ENCODE data around the gene CCR7.
A peak's percentile ranks its signal among the peaks of the same experiment; 100 is the strongest.

Gene CCR7, protein sequence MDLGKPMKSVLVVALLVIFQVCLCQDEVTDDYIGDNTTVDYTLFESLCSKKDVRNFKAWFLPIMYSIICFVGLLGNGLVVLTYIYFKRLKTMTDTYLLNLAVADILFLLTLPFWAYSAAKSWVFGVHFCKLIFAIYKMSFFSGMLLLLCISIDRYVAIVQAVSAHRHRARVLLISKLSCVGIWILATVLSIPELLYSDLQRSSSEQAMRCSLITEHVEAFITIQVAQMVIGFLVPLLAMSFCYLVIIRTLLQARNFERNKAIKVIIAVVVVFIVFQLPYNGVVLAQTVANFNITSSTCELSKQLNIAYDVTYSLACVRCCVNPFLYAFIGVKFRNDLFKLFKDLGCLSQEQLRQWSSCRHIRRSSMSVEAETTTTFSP
- long read RNA-seq, result 0 reads

DNA sequence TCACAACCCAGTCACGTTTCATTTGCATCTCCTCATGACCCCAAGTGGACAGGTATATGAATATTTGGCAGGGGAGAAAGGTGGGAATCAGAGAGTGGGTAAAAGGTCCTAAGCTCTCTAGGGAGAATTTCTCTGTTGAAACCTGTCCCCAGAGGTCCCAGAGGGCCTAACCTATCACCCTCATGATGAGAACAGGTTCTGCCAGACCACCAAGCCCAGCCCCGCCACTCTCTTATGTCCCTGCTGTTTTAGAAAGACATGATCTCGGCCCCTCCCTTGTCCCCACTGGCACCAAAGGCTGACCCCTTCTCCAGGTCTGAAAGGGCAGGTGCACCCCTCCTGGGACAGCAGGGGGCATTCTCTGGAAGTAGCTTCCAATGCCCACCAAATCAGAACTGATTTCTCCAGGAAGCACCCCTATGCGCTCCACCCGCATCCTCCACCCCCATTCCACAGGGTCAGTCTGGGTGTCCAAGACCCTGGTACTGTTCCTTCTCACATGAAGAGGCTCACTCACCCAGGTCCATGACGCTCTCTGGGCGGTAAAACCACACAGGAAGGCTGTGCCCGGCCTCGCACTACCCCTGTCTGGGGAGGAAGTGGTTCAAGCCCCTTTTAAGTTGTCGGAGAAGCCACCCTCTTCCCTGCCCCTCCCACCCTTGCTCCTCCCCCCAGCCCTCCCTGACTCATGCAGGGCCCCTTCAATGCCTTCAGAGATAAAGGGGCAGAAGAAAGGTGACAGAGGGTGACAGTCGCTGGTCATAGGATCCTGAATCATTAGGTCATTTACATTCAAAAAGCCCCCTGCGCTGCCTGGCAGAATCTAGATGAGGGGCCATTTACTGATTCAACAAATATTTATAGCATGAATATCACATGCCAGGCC lies at the start of gene CCR7:
Gene CCR7 (minus strand): TSS at position 590 of the 886 bp plus-strand sequence. CDS start 63 bp downstream, at position 527.
- DNase-seq (ENCODE audit: low read depth in 1 of 2, low spot score in 1 of 2), result no peak
- peaks cover 11% of the 10 kb centered on the region for H3K27me3 ChIP-seq (ENCODE audit: insufficient read depth, poor library complexity, severe bottlenecking)

DNA sequence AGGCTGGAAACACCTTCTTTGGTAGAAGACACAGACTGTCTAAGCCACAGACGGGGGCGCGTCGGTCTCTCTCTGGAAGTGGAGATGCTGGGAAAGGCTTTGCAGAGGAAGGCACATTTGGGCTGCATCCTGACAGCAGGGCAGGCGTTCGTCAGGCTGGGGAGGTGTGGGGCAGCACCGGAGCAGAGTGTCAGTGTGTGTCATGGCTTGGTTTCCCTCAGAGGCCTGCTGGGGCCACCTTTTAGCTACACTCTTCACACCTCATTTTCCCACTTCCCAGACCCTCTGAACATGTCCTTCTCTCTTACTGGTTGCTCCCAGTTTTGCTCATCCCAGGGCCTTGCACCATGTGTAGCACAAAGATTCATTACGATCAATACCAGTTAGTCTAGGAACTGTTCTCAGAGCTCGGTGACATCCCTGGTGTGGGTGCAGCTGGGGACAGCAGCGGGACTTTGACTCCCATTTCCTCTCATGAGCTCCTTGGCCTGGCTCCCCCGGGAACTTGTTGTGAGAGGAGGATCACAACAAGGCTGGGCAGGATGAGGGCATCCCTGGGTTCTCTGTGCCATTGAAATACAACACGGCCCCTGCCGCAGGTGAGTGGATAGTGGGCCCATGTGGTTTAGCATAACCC lies 49.3 kb upstream of the CCR7 start:
- Histone ChIP-seq H3K27ac (replicated peaks) (no peak overlapping the region), H3K27me3 (ENCODE audit: insufficient read depth, poor library complexity, severe bottlenecking) (peaks cover 3% of the 10 kb centered on the region)

More for the DNA sequence above, at the start of gene CCR7:
- TF ChIP-seq GABPA (IDR thresholded peaks at IDR 0.05; ENCODE audit: low read depth) (no peak), SPI1 (IDR thresholded peaks at IDR 0.05; ENCODE audit: borderline replicate concordance, low read depth) (peak; percentile 32; the same call in 1 of the 2 replicates)
- no peak within 1 kb of the TSS for H3K4me3 ChIP-seq (replicated peaks; ENCODE audit: insufficient read depth, low read length)
- H3K27ac ChIP-seq (replicated peaks), result no peak within 1 kb of the TSS

DNA sequence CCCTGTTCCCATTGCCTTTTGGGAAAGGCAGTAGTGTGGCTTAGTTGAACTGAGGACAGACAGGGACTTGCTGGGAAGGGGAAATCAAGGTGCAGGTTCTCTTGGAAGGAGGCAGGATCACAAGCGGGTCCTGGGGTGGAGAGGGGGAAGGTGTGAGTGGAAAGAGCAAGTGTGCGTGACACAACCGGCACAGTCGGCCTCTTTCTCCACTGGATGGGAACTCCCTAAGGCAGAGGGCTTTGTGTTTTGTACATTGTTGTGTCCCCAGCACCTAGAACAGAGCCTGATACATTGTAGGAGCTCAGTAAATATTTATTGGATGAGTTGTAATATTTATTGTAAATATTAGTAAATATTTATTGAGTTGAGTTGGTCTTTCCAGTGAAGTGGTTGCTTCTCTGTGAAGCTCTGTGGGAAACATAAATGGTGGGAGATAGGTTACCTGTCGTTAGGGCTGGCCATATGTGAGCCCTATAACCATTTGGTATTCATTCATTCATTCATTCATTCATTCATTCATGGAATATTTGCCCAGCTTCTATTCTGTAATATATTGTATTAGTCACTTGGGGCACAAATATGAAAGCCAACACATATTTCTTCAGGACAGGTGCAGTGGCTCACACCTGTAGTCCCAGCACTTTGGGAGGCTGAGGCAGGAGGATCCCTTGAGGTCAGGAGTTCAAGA lies 48.3 kb upstream of the CCR7 start:
- TF ChIP-seq, protein P1, sequence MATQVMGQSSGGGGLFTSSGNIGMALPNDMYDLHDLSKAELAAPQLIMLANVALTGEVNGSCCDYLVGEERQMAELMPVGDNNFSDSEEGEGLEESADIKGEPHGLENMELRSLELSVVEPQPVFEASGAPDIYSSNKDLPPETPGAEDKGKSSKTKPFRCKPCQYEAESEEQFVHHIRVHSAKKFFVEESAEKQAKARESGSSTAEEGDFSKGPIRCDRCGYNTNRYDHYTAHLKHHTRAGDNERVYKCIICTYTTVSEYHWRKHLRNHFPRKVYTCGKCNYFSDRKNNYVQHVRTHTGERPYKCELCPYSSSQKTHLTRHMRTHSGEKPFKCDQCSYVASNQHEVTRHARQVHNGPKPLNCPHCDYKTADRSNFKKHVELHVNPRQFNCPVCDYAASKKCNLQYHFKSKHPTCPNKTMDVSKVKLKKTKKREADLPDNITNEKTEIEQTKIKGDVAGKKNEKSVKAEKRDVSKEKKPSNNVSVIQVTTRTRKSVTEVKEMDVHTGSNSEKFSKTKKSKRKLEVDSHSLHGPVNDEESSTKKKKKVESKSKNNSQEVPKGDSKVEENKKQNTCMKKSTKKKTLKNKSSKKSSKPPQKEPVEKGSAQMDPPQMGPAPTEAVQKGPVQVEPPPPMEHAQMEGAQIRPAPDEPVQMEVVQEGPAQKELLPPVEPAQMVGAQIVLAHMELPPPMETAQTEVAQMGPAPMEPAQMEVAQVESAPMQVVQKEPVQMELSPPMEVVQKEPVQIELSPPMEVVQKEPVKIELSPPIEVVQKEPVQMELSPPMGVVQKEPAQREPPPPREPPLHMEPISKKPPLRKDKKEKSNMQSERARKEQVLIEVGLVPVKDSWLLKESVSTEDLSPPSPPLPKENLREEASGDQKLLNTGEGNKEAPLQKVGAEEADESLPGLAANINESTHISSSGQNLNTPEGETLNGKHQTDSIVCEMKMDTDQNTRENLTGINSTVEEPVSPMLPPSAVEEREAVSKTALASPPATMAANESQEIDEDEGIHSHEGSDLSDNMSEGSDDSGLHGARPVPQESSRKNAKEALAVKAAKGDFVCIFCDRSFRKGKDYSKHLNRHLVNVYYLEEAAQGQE (IDR thresholded peaks at IDR 0.05; ENCODE audit: insufficient replicate concordance, low read depth), result no peak
- no peak for TF ChIP-seq GABPA (IDR thresholded peaks at IDR 0.05; ENCODE audit: low read depth)
- no peak for TF ChIP-seq SPI1 (IDR thresholded peaks at IDR 0.05; ENCODE audit: borderline replicate concordance, low read depth)
- TF ChIP-seq, protein P2, sequence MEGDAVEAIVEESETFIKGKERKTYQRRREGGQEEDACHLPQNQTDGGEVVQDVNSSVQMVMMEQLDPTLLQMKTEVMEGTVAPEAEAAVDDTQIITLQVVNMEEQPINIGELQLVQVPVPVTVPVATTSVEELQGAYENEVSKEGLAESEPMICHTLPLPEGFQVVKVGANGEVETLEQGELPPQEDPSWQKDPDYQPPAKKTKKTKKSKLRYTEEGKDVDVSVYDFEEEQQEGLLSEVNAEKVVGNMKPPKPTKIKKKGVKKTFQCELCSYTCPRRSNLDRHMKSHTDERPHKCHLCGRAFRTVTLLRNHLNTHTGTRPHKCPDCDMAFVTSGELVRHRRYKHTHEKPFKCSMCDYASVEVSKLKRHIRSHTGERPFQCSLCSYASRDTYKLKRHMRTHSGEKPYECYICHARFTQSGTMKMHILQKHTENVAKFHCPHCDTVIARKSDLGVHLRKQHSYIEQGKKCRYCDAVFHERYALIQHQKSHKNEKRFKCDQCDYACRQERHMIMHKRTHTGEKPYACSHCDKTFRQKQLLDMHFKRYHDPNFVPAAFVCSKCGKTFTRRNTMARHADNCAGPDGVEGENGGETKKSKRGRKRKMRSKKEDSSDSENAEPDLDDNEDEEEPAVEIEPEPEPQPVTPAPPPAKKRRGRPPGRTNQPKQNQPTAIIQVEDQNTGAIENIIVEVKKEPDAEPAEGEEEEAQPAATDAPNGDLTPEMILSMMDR (IDR thresholded peaks at IDR 0.05; ENCODE audit: insufficient read depth, low read length), result no peak
- no peak for TF ChIP-seq POLR2AphosphoS5 (IDR thresholded peaks at IDR 0.05; ENCODE audit: low read depth)
- no peak overlapping the region for H3K27ac ChIP-seq (replicated peaks)
- no peak overlapping the region for H3K4me3 ChIP-seq (replicated peaks; ENCODE audit: insufficient read depth, low read length)
- H3K27me3 ChIP-seq (ENCODE audit: insufficient read depth, poor library complexity, severe bottlenecking), result peaks cover 3% of the 10 kb centered on the region
- no peak for DNase-seq (ENCODE audit: low read depth in 1 of 2, low spot score in 1 of 2)

More for the DNA sequence above, 49.3 kb upstream of the CCR7 start:
- no peak for DNase-seq (ENCODE audit: low read depth in 1 of 2, low spot score in 1 of 2)
- no peak for TF ChIP-seq POLR2AphosphoS5 (IDR thresholded peaks at IDR 0.05; ENCODE audit: low read depth)
- TF ChIP-seq GABPA (IDR thresholded peaks at IDR 0.05; ENCODE audit: low read depth), result no peak
- no peak for TF ChIP-seq SPI1 (IDR thresholded peaks at IDR 0.05; ENCODE audit: borderline replicate concordance, low read depth)
- TF ChIP-seq, protein P1 (IDR thresholded peaks at IDR 0.05; ENCODE audit: insufficient replicate concordance, low read depth), result no peak
- TF ChIP-seq, protein P2 (IDR thresholded peaks at IDR 0.05; ENCODE audit: insufficient read depth, low read length), result no peak
- H3K4me3 ChIP-seq (replicated peaks; ENCODE audit: insufficient read depth, low read length), result no peak overlapping the region

All from HL-60 (cell line).